RWPE2 (cell line): ENCODE results near the gene KCNS1.

Experiments used
- ATAC-seq: fragments of 200-7000 bp; cut with Tn5 transposase; 3 replicates; pipeline ENCODE4 v1.9.1; 2021; ENCODE audit warnings: low read depth
- DNase-seq: peaks from one replicate; pipeline ENCODE4 v3.0.0-alpha.2; 2020; ENCODE audit warnings: low spot score
- H3K27ac ChIP-seq: fragments of 450-650 bp; 2 replicates; pipeline ENCODE4 v1.5.1; 2017; ENCODE audit warnings: mild to moderate bottlenecking; ENCODE audit not compliant: poor library complexity, severe bottlenecking
- H3K27me3 ChIP-seq: fragments of 250-450 bp; sonication (Bioruptor Pico); 2 replicates; pipeline ENCODE4 v1.5.1; 2021; ENCODE audit warnings: mild to moderate bottlenecking, moderate library complexity; ENCODE audit not compliant: insufficient read depth, poor library complexity, severe bottlenecking
- H3K36me3 ChIP-seq: fragments of 250-450 bp; sonication (Bioruptor Pico); 2 replicates; pipeline ENCODE4 v1.5.1; 2020; ENCODE audit warnings: low read depth, mild to moderate bottlenecking, moderate library complexity
- H3K4me1 ChIP-seq: fragments of 250-450 bp; sonication (Bioruptor Pico); 2 replicates; pipeline ENCODE4 v1.5.1; 2021; ENCODE audit warnings: mild to moderate bottlenecking, moderate library complexity; ENCODE audit not compliant: insufficient read depth, poor library complexity, severe bottlenecking
- H3K4me3 ChIP-seq: fragments of 250-450 bp; sonication (Bioruptor Pico); 2 replicates; pipeline ENCODE4 v1.5.1; 2021; ENCODE audit warnings: mild to moderate bottlenecking, moderate library complexity; ENCODE audit not compliant: severe bottlenecking
- H3K9me3 ChIP-seq: fragments of 250-450 bp; sonication (Bioruptor Pico); 2 replicates; pipeline ENCODE4 v1.5.1; 2021; ENCODE audit warnings: mild to moderate bottlenecking, moderate library complexity; ENCODE audit not compliant: severe bottlenecking
- TF ChIP-seq, protein P1 (sequence below): fragments of 450-650 bp; IDR thresholded peaks from one replicate; pipeline ENCODE4 v1.5.1; 2017; ENCODE audit warnings: mild to moderate bottlenecking, moderate library complexity; ENCODE audit not compliant: poor library complexity, severe bottlenecking

KCNS1 gene

DNA sequence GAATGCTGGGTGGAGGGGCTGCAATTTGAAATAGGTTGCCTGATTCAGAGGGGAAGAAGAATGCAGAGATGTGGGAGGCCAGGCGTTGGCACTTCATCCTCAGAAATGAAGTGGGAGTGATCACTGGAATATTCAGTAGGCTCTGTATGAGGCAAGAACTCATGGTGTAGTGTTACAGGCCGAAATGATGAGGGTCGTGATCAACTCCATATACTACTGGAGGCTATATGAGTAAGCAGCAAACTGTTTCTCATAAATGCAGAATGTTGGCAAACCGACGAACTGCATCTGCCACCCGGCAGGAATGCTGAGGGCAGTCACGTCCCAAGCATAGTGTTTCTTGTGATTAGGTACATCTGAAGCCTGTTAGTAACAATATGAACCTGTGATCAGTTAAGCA is 12.7 kb downstream of the KCNS1 start:
- peak; percentile 93 for DNase-seq
- Histone ChIP-seq H3K27ac (peak overlapping the region; percentile 87), H3K4me3 (no peak overlapping the region)

DNA sequence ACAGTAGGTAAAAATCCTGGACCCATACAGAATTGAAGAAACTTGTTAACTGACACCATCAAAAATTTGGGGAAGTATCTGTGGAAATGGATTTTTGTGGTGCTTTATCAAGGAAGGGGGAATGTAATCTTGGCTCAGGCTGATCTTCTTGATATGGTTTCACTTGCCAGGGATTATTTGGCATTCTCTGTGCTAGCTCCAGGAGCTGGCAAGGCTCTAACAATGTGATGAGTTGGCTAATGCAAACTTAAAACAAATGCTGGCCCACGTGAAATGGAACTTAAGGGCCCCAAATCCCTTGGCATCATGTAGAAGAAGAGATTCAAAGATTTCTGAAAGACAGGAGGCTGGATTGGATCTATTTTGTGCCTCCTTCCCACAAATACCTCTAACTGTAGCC is 13.1 kb downstream of the KCNS1 start:
- TF ChIP-seq, protein P1, sequence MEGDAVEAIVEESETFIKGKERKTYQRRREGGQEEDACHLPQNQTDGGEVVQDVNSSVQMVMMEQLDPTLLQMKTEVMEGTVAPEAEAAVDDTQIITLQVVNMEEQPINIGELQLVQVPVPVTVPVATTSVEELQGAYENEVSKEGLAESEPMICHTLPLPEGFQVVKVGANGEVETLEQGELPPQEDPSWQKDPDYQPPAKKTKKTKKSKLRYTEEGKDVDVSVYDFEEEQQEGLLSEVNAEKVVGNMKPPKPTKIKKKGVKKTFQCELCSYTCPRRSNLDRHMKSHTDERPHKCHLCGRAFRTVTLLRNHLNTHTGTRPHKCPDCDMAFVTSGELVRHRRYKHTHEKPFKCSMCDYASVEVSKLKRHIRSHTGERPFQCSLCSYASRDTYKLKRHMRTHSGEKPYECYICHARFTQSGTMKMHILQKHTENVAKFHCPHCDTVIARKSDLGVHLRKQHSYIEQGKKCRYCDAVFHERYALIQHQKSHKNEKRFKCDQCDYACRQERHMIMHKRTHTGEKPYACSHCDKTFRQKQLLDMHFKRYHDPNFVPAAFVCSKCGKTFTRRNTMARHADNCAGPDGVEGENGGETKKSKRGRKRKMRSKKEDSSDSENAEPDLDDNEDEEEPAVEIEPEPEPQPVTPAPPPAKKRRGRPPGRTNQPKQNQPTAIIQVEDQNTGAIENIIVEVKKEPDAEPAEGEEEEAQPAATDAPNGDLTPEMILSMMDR = no peak
- Histone ChIP-seq H3K27me3 (no peaks in the 10 kb centered on the region), H3K4me1 (peaks cover 25% of the 10 kb centered on the region), H3K27ac (peak overlapping the region; percentile 87), H3K36me3 (peaks cover 10% of the 10 kb centered on the region), H3K4me3 (no peak overlapping the region), H3K9me3 (no peaks in the 10 kb centered on the region)
- DNase-seq (no peak), ATAC-seq (peak; percentile 1; the same call in 2 of the 3 replicates)

More for the DNA sequence above, 12.7 kb downstream of the KCNS1 start:
- peak; percentile 95 for ATAC-seq
- TF ChIP-seq, protein P1 = no peak
- Histone ChIP-seq H3K36me3 (peaks cover 9% of the 10 kb centered on the region), H3K4me1 (peaks cover 25% of the 10 kb centered on the region), H3K9me3 (no peaks in the 10 kb centered on the region), H3K27me3 (no peaks in the 10 kb centered on the region)

DNA sequence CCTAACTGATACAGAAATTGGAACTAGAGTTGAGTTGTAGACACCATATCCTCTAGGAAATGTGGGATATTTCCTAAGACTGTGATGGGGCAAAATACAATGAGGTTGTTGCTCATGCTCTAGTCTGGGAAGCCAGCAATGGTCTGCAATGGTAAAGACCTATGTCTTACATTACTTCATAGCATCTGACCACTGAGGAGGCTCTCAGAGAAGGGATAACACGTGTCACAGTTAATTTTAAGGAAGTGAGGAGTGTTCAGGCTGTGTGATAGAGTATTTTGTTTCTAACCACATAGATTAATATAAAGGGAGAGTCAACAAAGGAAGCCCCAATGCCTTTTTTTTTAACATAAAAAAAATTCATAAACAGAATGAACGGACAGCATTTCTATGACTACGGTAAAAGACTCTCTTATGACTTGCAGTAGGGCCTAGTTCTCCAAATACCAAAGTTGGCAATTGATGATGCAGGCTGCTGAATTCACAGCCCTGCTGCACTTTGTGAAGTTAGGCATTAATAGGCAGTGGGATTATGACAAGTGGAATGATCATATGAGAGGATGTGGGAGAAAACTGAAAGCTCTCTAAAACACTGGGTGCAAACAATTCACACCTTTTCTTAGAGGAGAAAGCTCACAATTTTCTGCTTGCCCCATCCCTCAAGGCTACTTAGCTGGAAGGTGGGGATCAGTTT is 13.7 kb downstream of the KCNS1 start:
- DNase-seq (no peak), ATAC-seq (no peak)
- Histone ChIP-seq H3K36me3 (peaks cover 16% of the 10 kb centered on the region), H3K9me3 (no peaks in the 10 kb centered on the region), H3K4me1 (peaks cover 25% of the 10 kb centered on the region), H3K27ac (peak overlapping the region; percentile 87), H3K27me3 (no peaks in the 10 kb centered on the region), H3K4me3 (no peak overlapping the region)
- TF ChIP-seq, protein P1 = no peak

DNA sequence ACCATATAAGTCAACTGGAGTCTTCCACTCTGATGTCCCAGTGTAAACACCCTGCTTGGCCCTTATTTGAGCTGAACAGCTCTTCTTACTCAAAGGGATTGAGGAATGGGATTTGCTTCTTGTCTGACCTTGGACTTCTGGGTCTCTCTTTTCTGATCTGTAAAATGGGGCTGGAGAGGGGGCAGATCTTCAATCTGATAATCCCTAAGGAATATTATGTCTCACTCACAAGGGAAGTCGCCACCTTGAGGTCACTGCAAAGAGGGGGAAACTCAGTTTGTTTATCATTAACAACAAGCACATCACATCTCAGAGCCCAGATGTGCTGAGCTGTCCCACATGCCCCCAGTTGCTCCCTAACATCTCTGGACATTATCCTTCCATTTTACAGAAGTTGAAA is 15.1 kb downstream of the KCNS1 start:
- peaks cover 25% of the 10 kb centered on the region for H3K4me1 ChIP-seq
- peaks cover 28% of the 10 kb centered on the region for H3K36me3 ChIP-seq
- no peaks in the 10 kb centered on the region for H3K27me3 ChIP-seq
- TF ChIP-seq, protein P1 = no peak
- DNase-seq (no peak), ATAC-seq (no peak)
- no peak overlapping the region for H3K4me3 ChIP-seq
- H3K27ac ChIP-seq = no peak overlapping the region
- no peaks in the 10 kb centered on the region for H3K9me3 ChIP-seq

DNA sequence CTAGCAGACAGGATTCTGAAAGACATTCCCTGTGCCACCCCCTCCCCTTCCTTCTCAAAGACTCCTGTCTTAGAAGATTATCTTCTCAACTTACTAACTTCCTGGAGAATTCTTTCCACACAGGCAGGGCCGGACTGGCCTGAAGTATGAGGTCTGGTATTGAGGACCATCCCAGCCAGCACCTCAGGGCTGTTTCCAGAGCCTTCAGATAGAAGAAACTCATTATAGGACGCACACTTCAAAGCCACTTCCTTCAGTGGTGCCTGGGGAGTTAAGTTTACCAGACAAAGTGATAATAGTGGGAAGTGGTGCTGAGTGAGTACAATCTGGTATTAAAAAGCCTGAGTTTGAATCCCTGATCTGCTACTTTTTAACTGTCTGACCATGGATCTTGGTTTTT is 15.6 kb downstream of the KCNS1 start:
- H3K4me3 ChIP-seq = no peak overlapping the region
- peaks cover 34% of the 10 kb centered on the region for H3K36me3 ChIP-seq
- H3K9me3 ChIP-seq = no peaks in the 10 kb centered on the region
- H3K27me3 ChIP-seq = no peaks in the 10 kb centered on the region
- TF ChIP-seq, protein P1 = no peak
- DNase-seq (no peak), ATAC-seq (no peak)
- H3K4me1 ChIP-seq = peaks cover 25% of the 10 kb centered on the region
- H3K27ac ChIP-seq = no peak overlapping the region
